Measurements from ENCODE around the gene CCDC149.

CCDC149 gene

GRCh38 chr4:24792552-24792951, 120.3 kb downstream of the CCDC149 start:
- Histone ChIP-seq H3K27me3 (ENCODE audit: control insufficient read depth in 1 of 2, insufficient read depth in 2 of 2, low read length in 2 of 2) (peaks cover 0 to 7% of the 10 kb centered on the region in 2 donors), H3K27ac (ENCODE audit: low read depth, low read length) (no peak overlapping the region), H3K9ac (ENCODE audit: low read depth in 1 of 2, low read length in 2 of 2) (no peak overlapping the region), H3K9me3 (ENCODE audit: control insufficient read depth in 1 of 2, low read length in 2 of 2) (no peaks in the 10 kb centered on the region), H3K4me3 (ENCODE audit: low read depth in 1 of 2, low read length in 2 of 2) (no peak overlapping the region), H3K4me1 (ENCODE audit: control insufficient read depth in 1 of 2, insufficient read depth in 2 of 2, low read length in 2 of 2) (peaks cover 0 to 5% of the 10 kb centered on the region in 2 donors), H3K36me3 (ENCODE audit: control insufficient read depth in 1 of 2, insufficient read depth in 2 of 2, low read length in 2 of 2) (no peaks in the 10 kb centered on the region)

- H3K9ac ChIP-seq (ENCODE audit: low read depth in 1 of 2, low read length in 2 of 2) = no peak overlapping the region
These were observed 121.8 kb downstream of the CCDC149 start for GRCh38 chr4:24791043-24791442.

DNA sequence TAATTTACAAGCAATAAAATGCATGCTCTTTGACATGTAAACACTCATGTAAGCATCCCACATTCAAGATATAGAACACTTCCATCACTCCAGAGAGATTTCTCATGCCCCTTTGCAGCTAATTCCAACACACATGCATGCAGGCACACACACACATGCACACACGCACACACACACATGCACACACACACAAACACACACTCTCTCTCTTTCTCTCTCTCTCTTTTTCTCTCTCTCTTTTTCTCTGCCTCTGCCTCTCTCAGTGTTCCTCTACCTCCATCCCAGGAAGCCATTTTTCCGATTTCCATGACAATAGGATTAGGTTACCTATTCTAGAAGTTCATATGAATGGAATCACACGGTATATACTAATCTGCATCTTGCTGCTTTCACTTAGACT, 129.3 kb downstream of the CCDC149 start:
- Histone ChIP-seq H3K27ac (ENCODE audit: low read depth, low read length) (no peak overlapping the region), H3K27me3 (ENCODE audit: control insufficient read depth in 1 of 2, insufficient read depth in 2 of 2, low read length in 2 of 2) (peaks cover 0 to 5% of the 10 kb centered on the region in 2 donors), H3K9ac (ENCODE audit: low read depth in 1 of 2, low read length in 2 of 2) (no peak overlapping the region), H3K4me1 (ENCODE audit: control insufficient read depth in 1 of 2, insufficient read depth in 2 of 2, low read length in 2 of 2) (no peaks in the 10 kb centered on the region), H3K36me3 (ENCODE audit: control insufficient read depth in 1 of 2, insufficient read depth in 2 of 2, low read length in 2 of 2) (no peaks in the 10 kb centered on the region), H3K4me3 (ENCODE audit: low read depth in 1 of 2, low read length in 2 of 2) (no peak overlapping the region), H3K9me3 (ENCODE audit: control insufficient read depth in 1 of 2, low read length in 2 of 2) (no peaks in the 10 kb centered on the region)

More at GRCh38 chr4:24791043-24791442, 121.8 kb downstream of the CCDC149 start:
- no peaks in the 10 kb centered on the region for H3K9me3 ChIP-seq (ENCODE audit: control insufficient read depth in 1 of 2, low read length in 2 of 2)
- H3K27me3 ChIP-seq (ENCODE audit: control insufficient read depth in 1 of 2, insufficient read depth in 2 of 2, low read length in 2 of 2) = no peaks in the 10 kb centered on the region
- H3K27ac ChIP-seq (ENCODE audit: low read depth, low read length) = no peak overlapping the region
- no peak overlapping the region for H3K4me3 ChIP-seq (ENCODE audit: low read depth in 1 of 2, low read length in 2 of 2)
- H3K36me3 ChIP-seq (ENCODE audit: control insufficient read depth in 1 of 2, insufficient read depth in 2 of 2, low read length in 2 of 2) = no peaks in the 10 kb centered on the region
- peaks cover 0 to 5% of the 10 kb centered on the region in 2 donors for H3K4me1 ChIP-seq (ENCODE audit: control insufficient read depth in 1 of 2, insufficient read depth in 2 of 2, low read length in 2 of 2)

- H3K4me1 ChIP-seq (ENCODE audit: control insufficient read depth in 1 of 2, insufficient read depth in 2 of 2, low read length in 2 of 2) = no peaks in the 10 kb centered on the region
- H3K27ac ChIP-seq (ENCODE audit: low read depth, low read length) = no peak overlapping the region
- H3K9ac ChIP-seq (ENCODE audit: low read depth in 1 of 2, low read length in 2 of 2) = no peak overlapping the region
These were observed 130.7 kb downstream of the CCDC149 start for GRCh38 chr4:24781999-24782745.

GRCh38 chr4:24780936-24781495, 131.8 kb downstream of the CCDC149 start:
- Histone ChIP-seq H3K4me1 (ENCODE audit: control insufficient read depth in 1 of 2, insufficient read depth in 2 of 2, low read length in 2 of 2) (no peaks in the 10 kb centered on the region), H3K27ac (ENCODE audit: low read depth, low read length) (no peak overlapping the region), H3K27me3 (ENCODE audit: control insufficient read depth in 1 of 2, insufficient read depth in 2 of 2, low read length in 2 of 2) (peaks cover 0 to 5% of the 10 kb centered on the region in 2 donors), H3K9me3 (ENCODE audit: control insufficient read depth in 1 of 2, low read length in 2 of 2) (no peaks in the 10 kb centered on the region), H3K9ac (ENCODE audit: low read depth in 1 of 2, low read length in 2 of 2) (no peak overlapping the region), H3K36me3 (ENCODE audit: control insufficient read depth in 1 of 2, insufficient read depth in 2 of 2, low read length in 2 of 2) (no peaks in the 10 kb centered on the region), H3K4me3 (ENCODE audit: low read depth in 1 of 2, low read length in 2 of 2) (no peak overlapping the region)

More at GRCh38 chr4:24781999-24782745, 130.7 kb downstream of the CCDC149 start:
- H3K4me3 ChIP-seq (ENCODE audit: low read depth in 1 of 2, low read length in 2 of 2) = no peak overlapping the region
- no peaks in the 10 kb centered on the region for H3K36me3 ChIP-seq (ENCODE audit: control insufficient read depth in 1 of 2, insufficient read depth in 2 of 2, low read length in 2 of 2)
- H3K9me3 ChIP-seq (ENCODE audit: control insufficient read depth in 1 of 2, low read length in 2 of 2) = no peaks in the 10 kb centered on the region
- H3K27me3 ChIP-seq (ENCODE audit: control insufficient read depth in 1 of 2, insufficient read depth in 2 of 2, low read length in 2 of 2) = peaks cover 0 to 5% of the 10 kb centered on the region in 2 donors

- Histone ChIP-seq H3K36me3 (ENCODE audit: control insufficient read depth in 1 of 2, insufficient read depth in 2 of 2, low read length in 2 of 2) (no peaks in the 10 kb centered on the region), H3K4me1 (ENCODE audit: control insufficient read depth in 1 of 2, insufficient read depth in 2 of 2, low read length in 2 of 2) (no peaks in the 10 kb centered on the region), H3K4me3 (ENCODE audit: low read depth in 1 of 2, low read length in 2 of 2) (no peak overlapping the region), H3K27ac (ENCODE audit: low read depth, low read length) (no peak overlapping the region), H3K27me3 (ENCODE audit: control insufficient read depth in 1 of 2, insufficient read depth in 2 of 2, low read length in 2 of 2) (peaks cover 0 to 5% of the 10 kb centered on the region in 2 donors), H3K9me3 (ENCODE audit: control insufficient read depth in 1 of 2, low read length in 2 of 2) (no peaks in the 10 kb centered on the region), H3K9ac (ENCODE audit: low read depth in 1 of 2, low read length in 2 of 2) (no peak overlapping the region)
These were observed 134.2 kb downstream of the CCDC149 start for GRCh38 chr4:24778464-24779225.

DNA sequence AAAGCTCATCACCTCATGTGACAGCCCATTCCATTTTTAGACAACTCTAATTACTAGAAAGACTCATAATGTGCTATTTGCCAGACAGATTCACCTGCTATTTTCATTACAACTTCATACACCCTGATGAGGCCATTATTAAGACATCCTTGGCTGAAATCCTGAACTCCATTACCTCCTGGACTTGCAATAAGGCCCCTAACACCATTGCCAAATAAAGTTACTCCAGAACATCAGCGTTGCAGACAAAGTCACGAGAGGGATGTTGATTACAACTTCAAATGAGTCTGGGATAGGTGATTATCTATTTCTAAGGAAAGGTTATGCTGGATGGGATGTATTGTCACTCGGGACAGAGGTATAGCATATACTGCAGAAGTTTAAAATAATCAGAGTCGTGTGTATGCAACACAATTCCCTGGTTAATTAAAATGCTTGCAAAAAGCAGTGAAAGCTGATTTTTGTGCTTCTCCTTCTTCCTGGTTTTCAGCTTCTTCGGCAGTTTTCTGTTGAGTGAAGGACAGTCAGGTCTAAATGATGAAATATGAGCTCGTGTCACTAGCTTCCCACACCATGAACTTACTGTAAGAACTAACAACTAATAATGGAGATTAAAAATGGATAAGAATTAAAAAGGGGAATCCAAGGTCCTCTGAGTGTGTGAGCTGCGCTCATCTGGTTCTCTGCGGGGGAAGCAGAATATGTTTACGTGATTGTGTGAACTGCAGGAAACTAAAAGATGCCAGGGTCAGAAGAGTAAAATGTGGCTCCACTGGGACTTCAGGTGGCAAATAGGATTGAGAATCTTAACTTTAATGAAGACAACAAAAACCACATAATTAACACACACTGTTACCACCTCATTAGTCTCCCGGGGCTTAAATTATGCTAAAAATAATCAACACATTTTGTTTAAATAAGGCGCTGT, 135.0 kb downstream of the CCDC149 start:
- Histone ChIP-seq H3K9me3 (ENCODE audit: control insufficient read depth in 1 of 2, low read length in 2 of 2) (no peaks in the 10 kb centered on the region), H3K4me1 (ENCODE audit: control insufficient read depth in 1 of 2, insufficient read depth in 2 of 2, low read length in 2 of 2) (no peaks in the 10 kb centered on the region), H3K36me3 (ENCODE audit: control insufficient read depth in 1 of 2, insufficient read depth in 2 of 2, low read length in 2 of 2) (no peaks in the 10 kb centered on the region), H3K9ac (ENCODE audit: low read depth in 1 of 2, low read length in 2 of 2) (no peak overlapping the region), H3K27ac (ENCODE audit: low read depth, low read length) (no peak overlapping the region), H3K4me3 (ENCODE audit: low read depth in 1 of 2, low read length in 2 of 2) (no peak overlapping the region), H3K27me3 (ENCODE audit: control insufficient read depth in 1 of 2, insufficient read depth in 2 of 2, low read length in 2 of 2) (peaks cover 0 to under 1% of the 10 kb centered on the region in 2 donors)

- Histone ChIP-seq H3K9me3 (ENCODE audit: control insufficient read depth in 1 of 2, low read length in 2 of 2) (no peaks in the 10 kb centered on the region), H3K4me3 (ENCODE audit: low read depth in 1 of 2, low read length in 2 of 2) (no peak overlapping the region), H3K27ac (ENCODE audit: low read depth, low read length) (no peak overlapping the region), H3K9ac (ENCODE audit: low read depth in 1 of 2, low read length in 2 of 2) (no peak overlapping the region), H3K4me1 (ENCODE audit: control insufficient read depth in 1 of 2, insufficient read depth in 2 of 2, low read length in 2 of 2) (no peaks in the 10 kb centered on the region), H3K36me3 (ENCODE audit: control insufficient read depth in 1 of 2, insufficient read depth in 2 of 2, low read length in 2 of 2) (no peaks in the 10 kb centered on the region), H3K27me3 (ENCODE audit: control insufficient read depth in 1 of 2, insufficient read depth in 2 of 2, low read length in 2 of 2) (no peaks in the 10 kb centered on the region)
These were observed 137.1 kb downstream of the CCDC149 start for GRCh38 chr4:24775750-24776149.

GRCh38 chr4:24775032-24775605, 137.7 kb downstream of the CCDC149 start:
- Histone ChIP-seq H3K27me3 (ENCODE audit: control insufficient read depth in 1 of 2, insufficient read depth in 2 of 2, low read length in 2 of 2) (no peaks in the 10 kb centered on the region), H3K27ac (ENCODE audit: low read depth, low read length) (no peak overlapping the region), H3K36me3 (ENCODE audit: control insufficient read depth in 1 of 2, insufficient read depth in 2 of 2, low read length in 2 of 2) (no peaks in the 10 kb centered on the region), H3K9ac (ENCODE audit: low read depth in 1 of 2, low read length in 2 of 2) (no peak overlapping the region), H3K4me3 (ENCODE audit: low read depth in 1 of 2, low read length in 2 of 2) (no peak overlapping the region), H3K9me3 (ENCODE audit: control insufficient read depth in 1 of 2, low read length in 2 of 2) (no peaks in the 10 kb centered on the region), H3K4me1 (ENCODE audit: control insufficient read depth in 1 of 2, insufficient read depth in 2 of 2, low read length in 2 of 2) (no peaks in the 10 kb centered on the region)
